ENCODE data around the gene PCNX1. TPM values are rescaled to one million over a fixed set of nuclear protein-coding genes. Genes with fewer than 3 reads are reported as not detected.
A peak's percentile ranks its signal among the peaks of the same experiment; 100 is the strongest.
"Not testable (repeated sequence)": the region's sequence is repeated elsewhere in the genome, so short reads cannot be mapped to it uniquely, and the experiment has no call there.

The PCNX1 gene
- 10 to 100 TPM; 67.8 to 68.9 TPM for total RNA-seq

DNA sequence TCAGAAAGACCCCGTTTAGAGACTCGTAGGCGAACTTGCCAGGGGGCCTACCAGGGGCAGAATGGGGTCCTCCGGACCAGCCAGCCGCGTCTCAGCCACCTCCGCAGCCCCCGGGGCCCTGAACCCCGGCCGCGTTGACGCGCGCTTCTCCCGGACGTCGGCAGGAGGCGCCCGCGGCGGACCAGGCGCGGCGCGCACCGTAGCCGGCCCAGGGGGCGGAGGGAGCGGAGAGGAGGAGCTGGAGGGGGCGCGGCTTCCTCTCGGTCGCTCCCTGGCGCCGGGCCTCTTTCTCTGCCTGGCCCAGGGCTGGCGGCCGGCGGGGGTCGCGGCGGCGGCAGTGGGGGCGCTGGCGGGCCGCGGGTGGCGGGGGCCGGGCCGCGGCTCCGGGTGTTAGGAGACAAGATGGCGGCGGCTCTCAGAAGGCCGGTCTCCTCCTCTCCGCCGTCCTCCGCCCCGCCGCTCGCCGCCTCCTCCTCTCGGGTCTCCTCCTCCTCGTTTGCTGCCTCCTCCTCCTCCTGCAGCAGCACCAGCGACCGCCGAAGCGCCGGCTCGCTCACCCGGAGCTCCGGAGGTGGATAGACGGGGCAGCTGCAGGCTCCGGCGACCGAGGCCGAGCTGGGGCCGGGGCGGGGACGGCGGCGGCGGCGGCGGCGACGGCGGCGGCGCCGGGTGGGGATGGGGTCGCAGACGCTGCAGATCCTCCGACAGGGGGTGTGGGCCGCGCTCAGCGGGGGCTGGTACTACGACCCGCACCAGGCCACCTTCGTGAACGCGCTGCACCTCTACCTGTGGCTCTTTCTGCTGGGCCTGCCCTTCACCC is at the start of gene PCNX1:
PCNX1 (plus strand) TSS at position 284 of the 820 bp plus-strand sequence; CDS start at position 676, 392 bp downstream.
- no peaks in the 10 kb centered on the region for H3K9me3 Mint-ChIP-seq (ENCODE audit: insufficient read depth)
- CTCF ChIA-PET = interaction anchor here (0.7 to 7.4 kb wide), 36 partner anchors 8 to 250 kb away, joined by 3 to 187 read pairs (median 11); partner anchors contain the start of gene MAP3K9
- peak within 1 kb of the TSS; percentile 93 for H3K27ac Mint-ChIP-seq
- peaks cover 18% of the 10 kb centered on the region for H3K36me3 Mint-ChIP-seq (ENCODE audit: low read depth)
- POLR2A ChIA-PET = interaction anchor here (0.6 to 4.6 kb wide), 16 partner anchors 10 to 98 kb away, joined by 3 to 53 read pairs (median 4); partner anchors contain the start of gene MAP3K9
- DNase-seq (peak; percentile 93), ATAC-seq (peak; percentile 86)
- H3K4me1 Mint-ChIP-seq (ENCODE audit: low read depth) = peaks cover 56% of the 10 kb centered on the region
- no peaks in the 10 kb centered on the region for H3K27me3 Mint-ChIP-seq (ENCODE audit: low read depth)
- H3K4me3 Mint-ChIP-seq = peak within 1 kb of the TSS; percentile 82

DNA sequence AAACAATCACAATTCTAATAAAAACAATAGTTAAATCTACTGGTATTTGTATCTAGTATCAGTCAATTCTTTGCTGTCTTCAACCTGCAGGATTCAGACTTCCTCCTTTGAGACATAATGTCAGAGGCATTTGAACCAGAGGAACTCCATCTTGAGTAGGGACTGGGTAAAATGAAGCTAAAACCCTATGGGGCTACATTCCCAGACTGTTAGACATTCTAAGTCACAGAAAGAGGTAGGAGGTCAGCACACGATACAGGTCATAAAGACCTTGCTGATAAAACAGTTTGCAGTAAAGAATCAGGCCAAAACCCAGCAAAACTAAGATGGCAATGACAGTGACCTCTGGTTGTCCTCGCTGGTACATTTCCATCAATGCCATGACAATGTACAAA is 49.8 kb upstream of the PCNX1 start:
- Mint-ChIP-seq H3K27ac (no peak overlapping the region), H3K36me3 (ENCODE audit: low read depth) (no peaks in the 10 kb centered on the region), H3K9me3 (ENCODE audit: insufficient read depth) (no peaks in the 10 kb centered on the region), H3K4me1 (ENCODE audit: low read depth) (peaks cover 16% of the 10 kb centered on the region), H3K27me3 (ENCODE audit: low read depth) (peaks cover 4% of the 10 kb centered on the region), H3K4me3 (no peak overlapping the region)
- POLR2A ChIA-PET = no interaction called here
- DNase-seq (no peak), ATAC-seq (no peak)
- CTCF ChIA-PET = no interaction called here

DNA sequence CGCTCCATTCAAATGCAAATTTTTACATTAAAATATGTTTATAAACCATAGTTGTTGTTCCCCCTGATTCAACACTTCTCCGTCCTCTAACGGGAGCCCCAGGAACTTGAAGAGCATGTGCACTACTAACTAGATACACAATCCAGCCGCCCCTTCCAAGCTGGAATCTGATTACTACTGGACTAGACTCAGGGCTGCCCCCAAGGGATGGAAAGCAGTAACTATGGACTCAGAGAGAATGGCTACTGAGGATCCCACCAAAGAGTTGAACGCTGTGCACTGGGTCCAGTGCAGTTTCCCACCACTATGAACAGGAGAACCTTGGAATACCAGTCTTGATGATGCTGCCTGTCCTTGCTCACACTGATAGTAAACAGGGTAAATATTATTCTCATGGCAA is 48.6 kb upstream of the PCNX1 start:
- Mint-ChIP-seq H3K4me1 (ENCODE audit: low read depth) (peaks cover 16% of the 10 kb centered on the region), H3K4me3 (no peak overlapping the region), H3K36me3 (ENCODE audit: low read depth) (peaks cover 2% of the 10 kb centered on the region), H3K27ac (no peak overlapping the region), H3K27me3 (ENCODE audit: low read depth) (peaks cover 4% of the 10 kb centered on the region), H3K9me3 (ENCODE audit: insufficient read depth) (peaks cover 3% of the 10 kb centered on the region)
- ATAC-seq (no peak), DNase-seq (no peak)
- POLR2A ChIA-PET = no interaction called here
- CTCF ChIA-PET = no interaction called here

DNA sequence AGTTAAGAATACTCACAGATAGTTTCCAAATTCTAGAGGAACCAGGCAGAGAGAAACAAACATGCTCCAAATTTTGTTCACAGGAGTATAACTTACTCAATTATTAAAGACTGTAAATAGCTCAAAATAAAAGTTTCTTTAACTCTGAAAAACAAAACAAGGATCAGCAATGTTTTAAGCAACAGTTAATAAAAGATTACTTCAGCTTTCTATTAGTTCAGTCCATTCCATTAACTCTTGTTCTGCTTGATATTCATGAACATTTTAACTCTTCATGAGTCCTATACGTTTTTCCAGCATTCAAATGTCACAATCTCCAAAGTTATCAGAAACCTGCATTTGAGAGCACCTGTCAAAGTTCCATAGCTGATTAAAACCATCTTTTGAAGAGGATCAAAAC is 40.3 kb upstream of the PCNX1 start:
- DNase-seq; ATAC-seq; H3K27me3 Mint-ChIP-seq (ENCODE audit: low read depth); CTCF ChIA-PET; H3K4me3 Mint-ChIP-seq; H3K27ac Mint-ChIP-seq; POLR2A ChIA-PET: not testable (repeated sequence)
- H3K9me3 Mint-ChIP-seq (ENCODE audit: insufficient read depth) = peaks cover 34% of the 10 kb centered on the region
- peaks cover 34% of the 10 kb centered on the region for H3K36me3 Mint-ChIP-seq (ENCODE audit: low read depth)
- peaks cover 17% of the 10 kb centered on the region for H3K4me1 Mint-ChIP-seq (ENCODE audit: low read depth)

DNA sequence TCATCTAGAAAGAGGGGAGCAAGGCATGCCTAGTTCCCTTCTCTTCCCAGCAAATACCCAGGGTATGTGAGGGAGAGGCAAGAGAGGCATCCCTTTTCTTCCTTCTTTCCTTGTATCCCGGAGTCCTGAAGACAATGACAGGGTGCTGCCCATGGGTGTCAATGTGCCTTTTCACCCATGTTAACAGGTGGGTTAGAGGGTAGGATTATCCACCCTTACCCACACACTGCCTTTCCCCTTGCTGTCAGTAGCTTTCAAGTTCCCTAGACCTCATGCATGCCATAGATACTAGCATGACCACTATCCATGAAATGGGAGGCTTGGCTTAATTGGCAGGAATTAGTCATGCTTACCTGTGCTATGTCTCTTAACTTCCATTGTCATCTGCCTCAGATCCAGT is 36.3 kb upstream of the PCNX1 start:
- ChIA-PET POLR2A (interaction anchor here (1.7 to 3.0 kb wide), 2 partner anchors 15 to 36 kb away, joined by 14 to 16 read pairs; partner anchors contain the start of gene PCNX1), CTCF (interaction anchor here (1.7 to 4.6 kb wide), 5 partner anchors 9 to 53 kb away, joined by 6 to 78 read pairs (median 25); partner anchors contain the start of gene PCNX1)
- Mint-ChIP-seq H3K4me1 (ENCODE audit: low read depth) (peaks cover 33% of the 10 kb centered on the region), H3K27ac (peak overlapping the region; percentile 90), H3K9me3 (ENCODE audit: insufficient read depth) (peaks cover 28% of the 10 kb centered on the region), H3K36me3 (ENCODE audit: low read depth) (peaks cover 30% of the 10 kb centered on the region), H3K27me3 (ENCODE audit: low read depth) (no peaks in the 10 kb centered on the region), H3K4me3 (no peak overlapping the region)
- ATAC-seq = no peak
- DNase-seq = no peak

DNA sequence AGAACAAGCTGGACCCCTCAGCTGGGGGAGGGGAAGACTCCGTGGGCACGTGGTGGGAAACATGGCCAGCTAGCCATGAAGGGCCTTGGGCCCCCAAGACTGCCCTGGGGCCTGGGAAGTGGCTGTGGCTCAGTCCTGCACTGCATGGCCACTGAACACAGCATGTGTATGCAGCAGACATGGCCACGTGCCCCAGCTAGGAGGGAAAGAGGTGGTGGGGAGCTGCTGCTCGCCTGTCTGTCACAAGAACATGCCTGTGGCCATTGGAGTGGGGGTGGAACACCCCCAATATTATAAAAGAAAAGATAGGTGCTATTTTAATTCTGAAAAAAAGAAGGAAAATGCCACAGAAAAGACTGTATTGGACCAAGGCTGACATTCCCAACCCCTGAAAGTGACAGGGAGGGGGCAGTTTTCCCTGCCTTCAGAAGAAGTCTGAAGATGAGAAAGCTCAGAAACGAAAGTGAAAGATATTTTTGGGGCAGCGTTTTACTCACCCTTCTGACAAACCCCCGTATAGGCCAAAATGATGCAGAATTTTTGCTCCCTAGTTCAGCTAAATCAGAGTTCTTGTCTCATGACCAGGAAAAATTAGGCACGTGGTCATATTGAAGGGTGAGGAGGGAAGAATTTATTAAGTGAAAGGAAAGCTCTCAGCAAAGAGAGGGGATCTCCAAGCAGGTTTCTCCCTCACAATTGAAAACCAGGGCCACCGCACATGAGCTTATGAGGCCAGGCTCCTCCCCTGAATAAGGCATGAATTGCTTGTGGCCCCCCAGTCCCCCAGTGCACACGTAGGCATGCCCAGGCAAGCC is 35.2 kb upstream of the PCNX1 start:
- ATAC-seq = peak; percentile 88
- CTCF ChIA-PET = interaction anchor here (0.7 to 4.6 kb wide), 18 partner anchors 9 to 159 kb away, joined by 3 to 78 read pairs (median 6); partner anchors contain the start of genes MAP3K9 and PCNX1
- peak overlapping the region; percentile 90 for H3K27ac Mint-ChIP-seq
- POLR2A ChIA-PET = interaction anchor here (0.7 to 3.0 kb wide), 7 partner anchors 9 to 63 kb away, joined by 3 to 16 read pairs (median 3); partner anchors contain the start of gene PCNX1
- H3K9me3 Mint-ChIP-seq (ENCODE audit: insufficient read depth) = peaks cover 22% of the 10 kb centered on the region
- peak overlapping the region; percentile 68 for H3K4me3 Mint-ChIP-seq
- DNase-seq = peak; percentile 44
- H3K36me3 Mint-ChIP-seq (ENCODE audit: low read depth) = peaks cover 28% of the 10 kb centered on the region
- H3K4me1 Mint-ChIP-seq (ENCODE audit: low read depth) = peaks cover 36% of the 10 kb centered on the region
- H3K27me3 Mint-ChIP-seq (ENCODE audit: low read depth) = no peaks in the 10 kb centered on the region

DNA sequence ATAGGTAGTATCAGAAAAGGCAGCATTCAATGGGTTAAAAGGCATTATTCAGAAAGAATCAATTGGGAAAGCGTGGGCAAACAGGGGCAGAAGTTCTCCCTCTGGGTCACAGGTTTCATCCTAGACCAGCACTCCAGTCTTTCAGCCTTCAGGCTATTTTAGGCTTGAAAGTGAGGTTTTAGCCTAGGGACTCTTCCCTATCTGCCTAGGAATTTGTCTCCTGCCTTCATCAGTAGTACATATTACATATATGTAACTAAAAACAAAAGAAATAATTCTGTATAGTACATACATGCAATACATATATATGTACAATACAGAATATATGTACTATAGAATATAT is 34.6 kb upstream of the PCNX1 start:
- Mint-ChIP-seq H3K36me3 (ENCODE audit: low read depth) (peaks cover 28% of the 10 kb centered on the region), H3K4me1 (ENCODE audit: low read depth) (peaks cover 36% of the 10 kb centered on the region), H3K9me3 (ENCODE audit: insufficient read depth) (peaks cover 22% of the 10 kb centered on the region), H3K27ac (peak overlapping the region; percentile 90), H3K4me3 (peak overlapping the region; percentile 68), H3K27me3 (ENCODE audit: low read depth) (no peaks in the 10 kb centered on the region)
- ATAC-seq (no peak), DNase-seq (no peak)
- ChIA-PET CTCF (interaction anchor here (0.7 to 4.6 kb wide), 18 partner anchors 8 to 159 kb away, joined by 3 to 78 read pairs (median 6); partner anchors contain the start of genes MAP3K9 and PCNX1), POLR2A (interaction anchor here (0.7 to 3.0 kb wide), 7 partner anchors 9 to 62 kb away, joined by 3 to 16 read pairs (median 3); partner anchors contain the start of gene PCNX1)

DNA sequence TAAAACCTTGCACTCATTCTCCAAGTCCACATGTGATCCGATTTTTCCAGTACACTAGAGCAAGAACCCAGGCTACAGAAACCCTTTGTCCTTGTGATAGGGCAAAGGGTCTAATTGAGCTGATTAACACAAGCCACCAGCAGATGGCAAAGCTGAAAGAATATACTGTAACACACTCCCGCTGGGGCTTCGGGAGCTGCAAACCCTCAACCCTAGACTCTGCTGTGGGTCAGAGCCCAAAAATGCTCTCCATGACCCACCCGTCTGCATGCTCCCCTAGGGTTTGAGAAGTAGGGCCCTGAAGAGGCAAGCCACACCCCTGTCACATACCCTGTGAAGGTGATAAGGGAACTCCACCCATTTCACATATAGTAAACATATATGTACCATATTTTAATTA is 33.6 kb upstream of the PCNX1 start:
- ChIA-PET POLR2A (interaction anchor here (0.9 to 3.0 kb wide), 3 partner anchors 15 to 56 kb away, joined by 3 to 14 read pairs (median 5); partner anchors contain the start of gene PCNX1), CTCF (interaction anchor here (1.0 to 4.6 kb wide), 7 partner anchors 12 to 99 kb away, joined by 3 to 78 read pairs (median 12); partner anchors contain the start of gene PCNX1)
- peak; percentile 17 for ATAC-seq
- DNase-seq = peak; percentile 36
- H3K27ac Mint-ChIP-seq = peak overlapping the region; percentile 55
- peaks cover 14% of the 10 kb centered on the region for H3K9me3 Mint-ChIP-seq (ENCODE audit: insufficient read depth)
- H3K4me1 Mint-ChIP-seq (ENCODE audit: low read depth) = peaks cover 36% of the 10 kb centered on the region
- peaks cover 24% of the 10 kb centered on the region for H3K36me3 Mint-ChIP-seq (ENCODE audit: low read depth)
- H3K4me3 Mint-ChIP-seq = no peak overlapping the region
- H3K27me3 Mint-ChIP-seq (ENCODE audit: low read depth) = no peaks in the 10 kb centered on the region

DNA sequence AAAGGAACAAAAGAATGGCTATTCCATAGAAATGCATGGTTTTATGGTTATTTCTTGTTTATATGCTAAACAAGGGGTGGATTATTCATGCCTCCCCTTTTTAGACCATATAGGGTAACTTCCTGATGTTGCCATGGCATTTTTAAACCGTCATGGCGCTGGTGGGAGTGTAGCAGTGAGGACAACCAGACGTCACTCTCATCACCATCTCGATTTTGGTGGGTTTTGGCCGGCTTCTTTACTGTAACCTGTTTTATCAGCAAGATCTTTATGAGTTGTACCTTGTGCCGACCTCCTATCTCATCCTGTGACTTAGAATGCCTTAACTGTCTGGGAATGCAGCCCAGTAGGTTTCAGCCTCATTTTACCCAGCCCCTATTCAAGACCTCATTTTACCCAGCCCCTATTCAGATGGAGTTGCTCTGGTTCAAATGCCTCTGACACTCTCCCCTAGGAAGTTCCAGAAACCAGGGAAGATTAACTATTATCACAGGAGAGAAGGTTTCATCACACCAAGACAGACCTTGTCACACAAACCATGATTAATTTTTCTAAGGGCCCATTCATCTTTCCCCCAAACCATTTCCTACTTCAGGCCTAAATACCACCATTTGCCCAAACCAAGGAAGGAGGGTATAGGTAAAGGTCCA is 31.3 kb upstream of the PCNX1 start:
- H3K9me3 Mint-ChIP-seq (ENCODE audit: insufficient read depth); CTCF ChIA-PET; H3K27ac Mint-ChIP-seq; H3K27me3 Mint-ChIP-seq (ENCODE audit: low read depth); ATAC-seq; H3K4me3 Mint-ChIP-seq; POLR2A ChIA-PET; DNase-seq: not testable (repeated sequence)
- H3K36me3 Mint-ChIP-seq (ENCODE audit: low read depth) = peaks cover 14% of the 10 kb centered on the region
- H3K4me1 Mint-ChIP-seq (ENCODE audit: low read depth) = peaks cover 42% of the 10 kb centered on the region

DNA sequence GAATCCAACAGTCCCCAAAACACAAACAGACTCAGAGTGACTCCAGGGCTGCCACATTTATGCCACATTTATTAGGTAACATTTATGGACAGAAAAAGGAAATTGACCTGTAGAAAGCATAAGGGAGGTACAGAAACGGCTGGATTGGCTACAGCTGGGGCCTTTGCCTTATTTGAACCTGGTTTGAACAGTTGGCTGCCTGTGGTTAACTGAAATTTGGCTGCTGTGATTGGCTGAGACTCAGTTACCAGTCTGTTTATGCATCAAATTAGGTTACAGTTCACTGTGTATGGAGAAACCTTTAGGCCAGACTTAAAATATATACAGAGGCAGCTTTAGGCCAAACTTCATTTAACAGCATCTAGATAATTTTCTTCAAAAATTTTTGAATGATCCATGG is 27.8 kb upstream of the PCNX1 start:
- ChIA-PET CTCF (interaction anchor here (1.2 to 2.3 kb wide), 6 partner anchors 12 to 93 kb away, joined by 3 to 13 read pairs (median 4); partner anchors contain the start of gene PCNX1), POLR2A (no interaction called here)
- no peak for DNase-seq
- Mint-ChIP-seq H3K36me3 (ENCODE audit: low read depth) (peaks cover 2% of the 10 kb centered on the region), H3K27me3 (ENCODE audit: low read depth) (no peaks in the 10 kb centered on the region), H3K9me3 (ENCODE audit: insufficient read depth) (peaks cover 6% of the 10 kb centered on the region), H3K4me1 (ENCODE audit: low read depth) (peaks cover 51% of the 10 kb centered on the region), H3K27ac (no peak overlapping the region), H3K4me3 (no peak overlapping the region)
- no peak for ATAC-seq

DNA sequence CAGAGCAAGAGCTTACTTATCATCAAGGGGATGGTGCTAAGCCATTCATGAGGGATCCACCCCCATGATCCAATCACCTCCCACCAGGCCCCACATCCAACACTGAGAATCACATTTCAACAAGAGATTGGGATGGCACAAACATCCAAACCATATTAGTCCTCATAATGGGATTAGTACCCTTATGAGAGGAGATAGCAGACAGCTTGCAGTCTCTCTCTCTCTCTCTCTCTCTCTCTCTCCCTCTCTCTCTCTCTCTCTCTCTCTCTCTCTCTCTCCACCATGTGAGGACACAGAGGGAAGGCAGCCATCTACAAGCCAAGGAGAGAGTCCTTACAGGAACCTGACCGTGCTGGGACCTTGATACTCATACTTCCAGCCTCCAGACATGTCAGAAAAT is 26.4 kb upstream of the PCNX1 start:
- not testable (repeated sequence) for DNase-seq; H3K36me3 Mint-ChIP-seq (ENCODE audit: low read depth); H3K9me3 Mint-ChIP-seq (ENCODE audit: insufficient read depth); H3K4me3 Mint-ChIP-seq; H3K27ac Mint-ChIP-seq; H3K27me3 Mint-ChIP-seq (ENCODE audit: low read depth); ATAC-seq
- peaks cover 65% of the 10 kb centered on the region for H3K4me1 Mint-ChIP-seq (ENCODE audit: low read depth)
- POLR2A ChIA-PET = interaction anchor here (0.6 to 1.0 kb wide), 2 partner anchors 14 to 26 kb away, joined by 3 to 4 read pairs; partner anchors contain the start of gene PCNX1
- CTCF ChIA-PET = interaction anchor here (1.2 to 1.5 kb wide), 4 partner anchors 9 to 91 kb away, joined by 4 to 6 read pairs (median 4); partner anchors contain the start of gene PCNX1

Measured in activated CD8-positive, alpha-beta T cell treated with anti-CD3 and anti-CD28 coated beads, Interleukin-2, amount 10 ng/mL, durations not matched to agents 7 days and 5 days (primary cell).